ENCODE measurements around the gene AIFM1.
"Not testable (repeated sequence)": the region's sequence is repeated elsewhere in the genome, so short reads cannot be mapped to it uniquely, and the experiment has no call there.

AIFM1 gene

DNA sequence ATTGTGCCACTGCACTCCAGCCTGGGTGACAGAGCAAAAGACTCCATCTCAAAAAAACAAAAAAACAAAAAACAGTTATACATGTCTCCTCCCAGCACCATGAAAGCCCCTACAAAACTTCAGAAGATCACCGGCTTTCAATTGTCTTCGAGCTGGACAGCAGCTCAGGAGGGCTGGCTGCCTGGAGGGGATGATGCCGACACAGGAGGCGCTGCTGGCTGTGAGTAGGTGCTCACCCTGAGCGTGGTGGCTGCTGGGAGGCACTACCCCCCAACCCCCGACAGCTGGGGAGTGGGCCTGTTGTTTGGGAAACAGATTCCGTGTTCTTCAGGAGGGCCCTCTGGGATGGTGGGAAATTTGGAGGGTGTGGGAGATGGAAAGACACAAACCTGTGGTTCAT lies 48.5 kb downstream of the AIFM1 start:
- no peak for FAIRE-seq

DNA sequence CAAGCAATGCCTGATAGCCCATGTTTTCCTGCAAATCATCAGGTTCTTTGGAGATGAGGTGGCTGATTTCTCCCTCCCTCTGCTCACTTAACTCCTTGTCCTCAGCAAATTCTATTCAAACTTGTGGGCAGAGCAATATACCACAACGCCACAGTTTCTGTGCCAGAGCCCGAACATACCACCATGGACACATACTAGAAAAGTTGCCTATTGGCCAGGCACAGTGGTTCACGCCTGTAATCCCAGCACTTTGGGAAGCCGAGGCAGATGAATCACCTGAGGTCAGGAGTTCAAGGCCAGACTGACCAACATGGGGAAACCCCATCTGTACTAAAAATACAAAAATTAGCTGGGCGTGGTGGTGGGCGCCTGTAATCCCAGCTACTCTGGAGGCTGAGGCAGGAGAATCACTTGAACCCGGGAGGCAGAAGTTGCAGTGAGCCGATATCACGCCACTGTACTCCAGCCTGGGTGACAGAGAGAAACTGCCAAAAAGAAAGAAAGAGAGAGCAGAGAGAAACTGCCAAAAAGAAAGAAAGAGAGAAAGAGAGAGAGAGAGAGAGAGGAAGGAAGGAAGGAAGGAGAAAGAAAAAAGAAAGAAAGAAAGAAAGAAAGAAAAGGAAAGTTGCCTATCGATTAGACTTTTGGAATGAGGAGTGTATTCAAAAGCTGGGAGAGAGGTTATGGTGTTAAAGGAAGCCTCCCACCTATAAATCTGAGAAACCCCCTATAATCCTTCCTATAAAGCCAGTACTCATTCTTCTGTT lies 50.3 kb downstream of the AIFM1 start:
- FAIRE-seq, result not testable (repeated sequence)

DNA sequence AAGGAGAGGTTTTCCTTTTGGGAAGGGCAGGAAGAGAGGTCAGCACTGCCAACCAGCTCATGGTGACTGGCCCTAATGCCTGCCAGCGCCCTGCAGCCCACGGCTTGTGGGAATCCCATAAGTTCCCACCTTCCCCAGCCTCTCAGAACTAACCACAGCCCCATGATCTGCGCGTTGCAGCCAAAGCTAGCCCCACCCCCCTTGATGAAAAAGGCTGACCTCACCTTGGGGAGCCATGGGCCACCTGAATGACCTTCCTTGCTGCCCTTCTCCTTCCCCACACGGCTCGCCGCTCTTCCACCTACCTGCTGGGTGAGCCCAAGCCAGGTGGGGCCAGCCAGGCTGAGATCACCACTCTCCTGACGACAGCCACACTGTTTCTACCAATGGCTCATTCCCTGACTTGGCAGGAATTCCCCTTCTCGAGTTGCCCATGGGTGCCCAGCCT lies 51.5 kb downstream of the AIFM1 start:
- FAIRE-seq, result no peak

DNA sequence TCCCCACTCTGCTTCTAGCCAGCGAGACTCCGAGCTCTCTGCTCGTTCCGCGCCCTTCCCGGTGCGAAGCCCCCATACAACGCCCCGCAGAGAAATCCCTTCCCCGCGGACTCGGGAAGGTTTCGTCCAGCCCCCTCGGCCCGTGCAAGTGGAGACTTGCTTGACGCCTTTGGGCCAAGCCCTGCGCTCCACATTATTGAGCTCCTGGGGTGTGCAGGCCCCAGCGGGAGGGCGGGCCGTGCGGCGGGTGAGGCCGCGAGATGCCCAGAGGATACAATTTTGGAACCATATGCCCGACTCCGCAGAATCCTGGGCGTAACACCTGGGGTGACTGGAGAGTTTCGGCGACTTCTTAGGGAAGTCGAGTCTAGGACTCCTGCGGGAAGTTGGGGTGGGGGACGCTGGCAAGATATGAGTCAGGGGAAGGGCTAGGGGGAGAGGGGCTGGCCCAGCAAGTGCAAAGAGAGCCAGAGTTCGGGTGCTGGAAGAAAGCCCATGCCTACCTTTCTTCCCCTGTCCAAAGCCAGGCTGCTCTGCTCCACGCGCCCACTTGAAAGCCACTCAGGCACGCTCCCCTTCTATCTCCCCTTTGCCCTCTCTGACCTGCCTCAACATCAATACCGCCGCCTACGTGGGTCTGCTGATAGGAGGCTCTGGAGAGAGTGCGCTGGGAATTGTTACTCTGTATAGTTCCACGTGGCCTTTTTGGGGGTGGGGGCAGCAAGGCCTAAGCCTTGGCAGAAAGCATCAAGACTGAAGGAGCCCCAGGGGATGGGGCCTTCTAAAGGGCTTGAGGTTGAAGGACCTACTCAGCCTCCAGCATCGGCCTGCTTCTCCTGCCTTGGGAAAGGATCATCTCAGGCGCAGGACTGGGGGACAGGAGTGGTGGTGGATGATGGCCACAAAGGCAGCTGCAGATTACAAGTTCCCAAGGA lies 54.2 kb downstream of the AIFM1 start:
- no peak for FAIRE-seq

GRCh38 chrX:130110379-130111219 lies 55.0 kb downstream of the AIFM1 start, which contains the start of gene ELF4:
TSS of gene ELF4 (minus strand) at chrX:130110497. CDS start at chrX:130081330, 29,167 bp downstream.
- no peak for FAIRE-seq

- no peak for FAIRE-seq
Observed at GRCh38 chrX:130109429-130110378, 55.9 kb downstream of the AIFM1 start.

DNA sequence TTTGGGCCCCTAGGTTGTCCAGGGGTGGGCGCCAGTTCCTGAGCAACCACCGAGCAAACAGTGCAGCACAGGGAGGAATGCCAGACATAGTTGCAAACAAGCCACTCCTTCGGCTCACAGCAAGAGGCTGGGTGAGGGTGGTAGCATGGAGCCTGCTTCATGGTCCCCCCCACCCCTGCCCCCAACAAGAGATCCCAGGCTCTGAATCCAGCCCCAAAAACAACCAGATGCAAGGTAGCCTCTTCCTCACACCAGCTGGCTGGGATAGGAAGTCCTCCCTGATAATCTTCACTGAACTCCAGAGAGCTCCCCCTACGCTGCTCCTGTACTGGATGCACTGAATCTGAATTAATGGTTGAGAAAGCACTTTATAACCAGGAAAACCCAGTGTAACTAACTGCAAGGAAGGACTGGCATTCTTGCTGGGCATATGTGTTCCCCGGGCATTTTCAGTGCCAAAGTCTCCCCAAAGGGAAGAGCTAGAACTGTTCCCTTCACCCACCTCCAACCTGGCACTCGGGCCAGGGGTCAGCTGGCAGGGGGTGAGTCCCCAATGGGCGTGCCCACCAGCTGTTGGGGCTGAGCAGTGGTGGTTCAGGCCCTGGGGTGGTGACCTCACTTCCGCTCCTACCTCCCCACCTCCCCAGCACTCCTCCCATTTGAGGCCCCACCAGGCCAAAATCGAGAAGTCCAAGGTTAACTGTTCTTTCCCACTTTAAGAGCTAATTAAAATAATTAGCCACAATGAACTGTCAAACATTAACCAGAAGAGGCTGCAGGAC lies 56.8 kb downstream of the AIFM1 start:
- FAIRE-seq, result peak; percentile 47

DNA sequence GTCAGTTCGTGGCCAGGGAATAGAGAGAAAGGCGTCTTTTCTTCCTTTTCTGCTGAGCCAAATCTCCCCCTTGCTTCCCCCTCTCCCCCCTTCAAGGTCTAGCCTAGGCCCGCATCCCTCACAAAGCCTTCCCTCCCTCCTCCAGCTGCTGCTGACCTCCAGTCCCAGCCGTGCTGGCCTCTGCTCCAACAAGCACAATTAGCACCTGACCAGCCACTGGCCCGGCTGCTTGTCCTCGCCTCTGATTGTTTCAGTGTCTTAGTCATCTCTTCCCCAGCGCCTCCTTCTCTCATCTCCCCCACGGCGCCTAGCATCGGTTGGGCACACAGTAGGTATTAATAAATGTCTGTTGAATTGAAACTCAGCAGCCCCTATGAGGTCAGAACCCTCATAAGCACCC lies 59.6 kb downstream of the AIFM1 start:
- FAIRE-seq, result no peak

- no peak for FAIRE-seq
Observed at GRCh38 chrX:130105244-130105643, 60.4 kb downstream of the AIFM1 start.

DNA sequence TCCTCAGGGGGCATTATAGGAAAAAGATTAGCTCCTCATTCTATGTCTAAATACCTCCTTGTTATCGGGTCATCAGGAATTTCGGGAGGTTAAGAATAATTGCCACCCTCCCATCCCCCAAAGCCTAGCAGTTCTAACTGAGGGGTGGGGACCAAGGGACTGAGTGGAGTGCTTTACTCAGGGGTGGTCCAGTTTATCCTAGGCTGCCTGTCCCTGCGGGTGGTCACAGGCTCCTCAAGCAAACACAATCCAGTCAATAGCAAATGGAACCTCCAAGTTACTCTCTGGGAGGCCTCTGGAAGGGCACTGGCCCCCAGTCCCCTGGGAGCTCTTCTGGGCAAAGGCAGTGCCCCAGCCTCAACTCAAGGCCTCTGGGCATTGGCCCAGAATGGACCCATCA lies 62.0 kb downstream of the AIFM1 start:
- no peak for FAIRE-seq

GRCh38 chrX:130100180-130100579 lies 65.5 kb downstream of the AIFM1 start:
- no peak for FAIRE-seq

DNA sequence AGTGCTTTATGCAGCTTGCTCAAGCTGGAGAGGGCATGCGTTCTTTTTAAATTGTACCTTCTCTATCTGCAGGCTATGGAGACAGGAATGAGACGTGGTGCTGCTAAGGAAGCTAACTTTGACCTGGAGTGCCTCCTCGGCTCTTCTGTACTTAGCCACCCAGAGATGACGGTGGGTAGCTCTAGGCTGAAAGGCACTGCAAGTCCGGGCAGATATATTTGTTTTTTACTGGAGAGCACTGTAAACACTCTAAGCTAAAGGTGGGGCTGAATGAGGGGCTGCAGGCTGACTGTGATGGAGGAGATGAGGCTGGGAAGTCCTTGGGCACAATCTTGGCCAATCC lies 67.5 kb downstream of the AIFM1 start:
- FAIRE-seq, result no peak

GRCh38 chrX:130097507-130098209 lies 68.0 kb downstream of the AIFM1 start:
- FAIRE-seq, result no peak

DNA sequence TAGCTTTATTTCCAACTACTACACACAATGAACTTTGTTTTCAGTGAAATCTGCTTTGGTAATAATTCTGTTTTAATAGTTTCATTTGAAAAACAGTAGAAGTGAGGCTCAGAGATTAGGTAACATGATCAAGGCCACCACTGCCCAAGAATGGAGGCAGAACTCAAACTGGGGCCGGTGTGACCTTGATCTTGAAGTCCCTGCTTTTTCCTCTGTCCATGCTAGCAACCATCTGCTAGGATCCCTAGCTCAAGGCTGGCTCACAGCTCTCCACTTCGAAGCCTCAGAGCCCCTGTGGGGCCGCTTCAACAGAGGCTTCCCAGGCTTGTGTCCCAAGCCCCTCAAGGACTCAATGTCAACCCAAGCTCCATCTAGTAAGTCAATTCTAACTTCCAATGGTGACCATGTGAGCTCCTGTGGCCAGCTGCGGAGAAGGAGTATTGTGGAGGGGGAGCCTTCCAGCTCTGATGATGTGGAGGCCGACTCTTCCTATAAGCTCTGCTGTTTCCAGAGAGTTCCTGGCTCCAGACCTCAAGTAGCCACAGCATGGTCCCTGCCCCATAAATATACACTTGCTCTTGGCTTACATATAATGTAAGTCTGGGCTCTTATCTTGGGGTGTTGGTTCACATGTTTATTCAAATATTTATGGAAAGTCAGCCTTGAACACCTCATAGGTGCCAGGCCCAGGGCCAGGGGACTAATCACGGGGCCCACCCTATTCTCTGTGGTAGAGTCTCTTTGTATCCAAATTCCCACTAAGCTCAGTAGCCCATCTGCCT lies 70.2 kb downstream of the AIFM1 start:
- no peak for FAIRE-seq

DNA sequence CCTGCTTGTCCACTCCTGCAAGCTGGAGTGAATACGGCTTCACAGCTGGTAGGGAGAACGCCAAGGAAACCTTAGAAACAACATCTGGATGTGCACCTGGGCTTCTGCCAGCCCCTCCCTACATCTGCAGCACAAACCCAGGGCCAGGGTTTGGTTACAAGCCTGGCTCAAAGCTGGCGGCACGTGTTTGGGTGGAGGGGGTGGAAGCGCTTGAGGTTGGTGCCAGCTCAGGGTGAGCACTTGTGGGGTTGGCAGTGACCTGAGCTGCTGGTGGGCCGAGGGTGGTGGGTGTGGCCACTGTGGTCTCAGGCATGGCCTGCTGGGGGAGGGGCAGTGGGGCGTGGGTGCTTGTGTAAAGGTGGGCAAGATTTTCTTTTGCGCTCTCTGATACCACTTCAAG lies 70.9 kb downstream of the AIFM1 start:
- FAIRE-seq, result no peak

DNA sequence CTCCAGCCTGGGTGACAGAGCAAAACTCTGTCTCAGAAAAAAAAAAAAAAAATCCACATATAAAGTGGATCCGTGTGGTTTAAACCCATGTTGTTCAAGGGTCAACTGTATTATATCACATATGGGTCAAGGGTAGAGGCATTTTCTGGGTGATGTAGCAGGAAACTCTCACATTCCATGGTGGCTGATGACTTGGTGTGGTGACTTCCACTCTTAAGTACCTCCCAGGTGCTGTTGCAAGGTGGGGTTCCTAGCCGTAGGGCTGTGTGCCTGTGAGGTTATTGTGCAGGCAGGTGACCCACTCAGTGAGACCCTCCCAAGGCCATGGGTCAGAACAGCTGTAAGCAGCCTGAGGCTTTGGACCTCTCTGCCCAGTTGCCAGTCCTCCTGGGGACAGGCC lies 72.4 kb downstream of the AIFM1 start:
- no peak for FAIRE-seq

DNA sequence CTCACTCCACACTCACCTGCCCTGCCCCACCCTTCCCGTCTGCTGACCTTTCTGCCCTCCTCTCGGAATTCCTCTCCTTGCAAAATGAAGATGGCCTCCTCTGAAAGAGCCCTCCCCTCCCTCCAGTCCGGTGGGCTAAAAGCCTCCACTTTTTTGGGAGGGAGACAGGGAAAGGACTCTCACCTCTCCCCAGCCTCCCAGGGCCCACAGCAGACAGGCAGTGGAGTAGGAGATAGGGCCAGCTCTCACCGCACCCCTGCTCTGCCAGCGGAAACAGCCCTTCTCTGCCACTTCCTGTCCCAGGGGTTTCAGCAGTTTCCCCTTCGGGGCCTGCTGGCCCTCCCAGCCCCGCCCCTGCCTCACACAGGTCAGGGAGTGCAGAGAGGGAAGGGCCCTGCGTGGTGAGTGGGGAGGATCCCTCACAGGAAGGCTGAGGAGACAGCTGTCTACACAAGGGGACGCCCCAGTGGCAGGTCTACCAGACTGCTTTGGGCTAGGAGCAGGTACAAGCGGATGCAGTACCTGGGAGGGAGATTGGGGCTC lies 73.6 kb downstream of the AIFM1 start:
- FAIRE-seq, result no peak

GRCh38 chrX:130090364-130090763 lies 75.3 kb downstream of the AIFM1 start:
- FAIRE-seq, result no peak
